H1 (cell line): ENCODE measurements around the gene NFIC. TPM values are rescaled to one million over a fixed set of nuclear protein-coding genes. Genes with fewer than 3 reads are reported as not detected.

Source experiments
- CTCF ChIA-PET: fragments of 300-600 bp; sonication (Branson Sonifier 250); formaldehyde crosslinking; loops from one replicate; lab custom pipeline; 2021; ENCODE audit not compliant: partially characterized antibody; lab: Charles Lee
- POLR2A ChIA-PET: fragments of 300-600 bp; sonication (Branson Sonifier 250); formaldehyde crosslinking; loops from one replicate; lab custom pipeline; 2021; ENCODE audit warnings: inconsistent platforms; ENCODE audit not compliant: partially characterized antibody; lab: Charles Lee
- DNase-seq, 2 experiments: peaks; one replicate each; pipeline versions ENCODE4 v3.0.0 to v3.0.0-alpha.2; 2010 to 2022; ENCODE audit warnings: low spot score in 2 of 2, low read depth in 1 of 2, mixed read lengths in 1 of 2
- FAIRE-seq: peaks from 2 replicates; lab custom pipeline; 2011; peaks lifted over from hg19 to GRCh38; lab: Jason Lieb, UNC
- H2AFZ ChIP-seq: 2 replicates; pipeline ENCODE4 v1.8.1; 2012; ENCODE audit warnings: low read length, inconsistent platforms
- H2AK5ac ChIP-seq: 2 replicates; pipeline ENCODE4 v1.6.1; 2013; ENCODE audit warnings: low read depth, low read length
- H2BK120ac ChIP-seq: replicated peaks from 2 replicates; pipeline ENCODE3; 2013; ENCODE audit warnings: low read depth, low read length, inconsistent platforms
- H2BK12ac ChIP-seq: 2 replicates; pipeline ENCODE4 v1.6.1; 2013; ENCODE audit warnings: low read depth, low read length
- H2BK15ac ChIP-seq: 2 replicates; pipeline ENCODE4 v1.6.1; 2013; ENCODE audit warnings: low read length
- H2BK20ac ChIP-seq: 2 replicates; pipeline ENCODE4 v1.6.1; 2013; ENCODE audit warnings: low read length
- H2BK5ac ChIP-seq: 2 replicates; pipeline ENCODE4 v1.6.1; 2013; ENCODE audit warnings: low read depth, low read length
- H3K14ac ChIP-seq: 2 replicates; pipeline ENCODE4 v1.6.1; 2013; ENCODE audit warnings: inconsistent platforms; ENCODE audit not compliant: insufficient read length
- H3K18ac ChIP-seq: 2 replicates; pipeline ENCODE4 v1.6.1; 2013; ENCODE audit warnings: low read length; ENCODE audit errors: extremely low read depth
- H3K23ac ChIP-seq: 2 replicates; pipeline ENCODE4 v1.6.1; 2013; ENCODE audit warnings: inconsistent platforms; ENCODE audit not compliant: insufficient read length
- H3K23me2 ChIP-seq: 2 replicates; pipeline ENCODE4 v1.6.1; 2013; ENCODE audit warnings: low read depth, low read length
- H3K27ac ChIP-seq: 2 replicates; pipeline ENCODE4 v1.6.1; 2011; ENCODE audit warnings: low read depth, low read length, inconsistent platforms
- H3K27me3 ChIP-seq, 4 experiments: replicated peaks in 1 of 4; 1 replicate in 1 of 4; 2 replicates in 3 of 4; pipeline versions ENCODE4 v1.6.1 to v1.8.1; 2011 to 2013; ENCODE audit warnings: low read length in 3 of 4, mild to moderate bottlenecking in 3 of 4, inconsistent platforms in 2 of 4, mixed read lengths in 2 of 4, moderate library complexity in 1 of 4; ENCODE audit not compliant: control insufficient read depth in 3 of 4, insufficient read depth in 3 of 4; ENCODE audit errors: extremely low read depth in 1 of 4
- H3K36me3 ChIP-seq, 4 experiments: 2 replicates each; pipeline versions ENCODE4 v1.6.1 to v1.8.1; 2011 to 2013; ENCODE audit warnings: mild to moderate bottlenecking in 4 of 4, low read length in 3 of 4, moderate library complexity in 2 of 4, control low read depth in 1 of 4, inconsistent platforms in 1 of 4; ENCODE audit not compliant: insufficient read depth in 4 of 4, control insufficient read depth in 2 of 4
- H3K4ac ChIP-seq: replicated peaks from 2 replicates; pipeline ENCODE3; 2013; ENCODE audit warnings: low read length, low read depth, mixed read lengths, inconsistent platforms; ENCODE audit not compliant: insufficient read length
- H3K4me1 ChIP-seq, 4 experiments: replicated peaks in 1 of 4; 1 replicate in 1 of 4; 2 replicates in 3 of 4; pipeline versions ENCODE4 v1.6.1 to v1.8.1; 2011 to 2013; ENCODE audit warnings: low read length in 3 of 4, inconsistent platforms in 2 of 4, mixed read lengths in 1 of 4; ENCODE audit not compliant: insufficient read depth in 4 of 4, control insufficient read depth in 3 of 4
- H3K4me2 ChIP-seq, 2 experiments: 2 replicates each; pipeline versions ENCODE4 v1.6.1 to v1.8.1; 2011 to 2013; ENCODE audit warnings: low read depth in 2 of 2, low read length in 2 of 2, control low read depth in 1 of 2, inconsistent platforms in 1 of 2, mild to moderate bottlenecking in 1 of 2; ENCODE audit not compliant: insufficient read depth in 1 of 2
- H3K4me3 ChIP-seq, 4 experiments: fragments of 200-600, 300-600 bp in 1 of 4; sonication (generic), shearing (Covaris generic), sonication (Bioruptor Twin) in 1 of 4; 2 replicates each; pipeline versions ENCODE4 v1.5.1 to v1.8.1; 2011 to 2016; ENCODE audit warnings: low read length in 4 of 4, low read depth in 3 of 4, control low read depth in 2 of 4, inconsistent platforms in 2 of 4, mild to moderate bottlenecking in 2 of 4, mixed read lengths in 1 of 4, moderate library complexity in 1 of 4; ENCODE audit not compliant: insufficient read depth in 2 of 4; ENCODE audit errors: extremely low read depth in 1 of 4
- H3K56ac ChIP-seq: replicated peaks from 2 replicates; pipeline ENCODE3; 2013; ENCODE audit warnings: low read depth, mild to moderate bottlenecking, mixed read lengths, low read length, inconsistent platforms; ENCODE audit not compliant: insufficient read length
- H3K79me1 ChIP-seq: 2 replicates; pipeline ENCODE4 v1.6.1; 2013; ENCODE audit warnings: low read depth, low read length, control low read depth
- H3K79me2 ChIP-seq, 2 experiments: 2 replicates each; pipeline versions ENCODE4 v1.6.1 to v1.8.1; 2012 to 2013; ENCODE audit warnings: low read length in 2 of 2, mild to moderate bottlenecking in 2 of 2, inconsistent platforms in 1 of 2; ENCODE audit not compliant: insufficient read depth in 2 of 2, control insufficient read depth in 1 of 2
- H3K9ac ChIP-seq, 4 experiments: replicated peaks in 1 of 4; 1 replicate in 1 of 4; 2 replicates in 3 of 4; pipeline versions ENCODE4 v1.6.1 to v1.8.1; 2011 to 2013; ENCODE audit warnings: low read depth in 3 of 4, low read length in 3 of 4, control low read depth in 2 of 4, mild to moderate bottlenecking in 2 of 4, moderate library complexity in 2 of 4, inconsistent platforms in 1 of 4; ENCODE audit errors: extremely low read depth in 1 of 4
- H3K9me3 ChIP-seq, 2 experiments: 2 replicates each; pipeline versions ENCODE4 v1.6.1 to v1.8.1; 2012 to 2013; ENCODE audit warnings: mild to moderate bottlenecking in 2 of 2, moderate library complexity in 2 of 2, control low read depth in 1 of 2, inconsistent platforms in 1 of 2, low read depth in 1 of 2, low read length in 1 of 2, mixed read lengths in 1 of 2; ENCODE audit not compliant: insufficient read depth in 2 of 2
- H4K20me1 ChIP-seq, 2 experiments: replicated peaks in 1 of 2; 2 replicates each; pipeline versions ENCODE3 to v1.8.1; 2011 to 2013; ENCODE audit warnings: inconsistent platforms in 2 of 2, low read length in 2 of 2, mild to moderate bottlenecking in 1 of 2; ENCODE audit not compliant: insufficient read depth in 2 of 2, control insufficient read depth in 1 of 2
- H4K5ac ChIP-seq: 2 replicates; pipeline ENCODE4 v1.6.1; 2013; ENCODE audit warnings: low read length, low read depth, mixed read lengths, inconsistent platforms; ENCODE audit not compliant: insufficient read length
- H4K8ac ChIP-seq: 2 replicates; pipeline ENCODE4 v1.8.0; 2013; ENCODE audit warnings: mild to moderate bottlenecking, moderate library complexity, low read length, inconsistent platforms; ENCODE audit not compliant: insufficient read depth; ENCODE audit errors: extremely low read depth
- H4K91ac ChIP-seq: replicated peaks from 2 replicates; pipeline ENCODE3; 2013; ENCODE audit warnings: low read length, mixed read lengths, inconsistent platforms; ENCODE audit not compliant: insufficient read length
- CREB1 ChIP-seq: IDR thresholded peaks from 2 replicates; pipeline ENCODE4 v1.6.1; 2012; ENCODE audit warnings: inconsistent platforms
- HDAC2 ChIP-seq, 2 experiments: fragments of 300-600 bp in 1 of 2; sonication (generic) in 1 of 2; IDR thresholded peaks; 2 replicates each; pipeline ENCODE4 v1.6.1; 2011 to 2012; ENCODE audit warnings: low read depth in 2 of 2, low read length in 2 of 2, mild to moderate bottlenecking in 2 of 2, moderate library complexity in 2 of 2, borderline replicate concordance in 1 of 2, inconsistent platforms in 1 of 2
- JUND ChIP-seq: IDR thresholded peaks from 2 replicates; pipeline ENCODE4 v1.6.1; 2011; ENCODE audit warnings: mild to moderate bottlenecking, improper control_type of control experiment, low read length
- RFX5 ChIP-seq: IDR thresholded peaks from 2 replicates; pipeline ENCODE4 v1.6.1; 2011; ENCODE audit warnings: low read depth, low read length, improper control_type of control experiment, borderline replicate concordance
- SAP30 ChIP-seq: fragments of 300-600 bp; sonication (generic); IDR thresholded peaks from 2 replicates; pipeline ENCODE4 v1.7.1; 2012; ENCODE audit warnings: low read length, moderate library complexity, mild to moderate bottlenecking, inconsistent platforms; ENCODE audit not compliant: insufficient read depth, insufficient replicate concordance
- SIN3A ChIP-seq, 2 experiments: IDR thresholded peaks in 1 of 2; conservative IDR thresholded peaks in 1 of 2; 2 replicates each; pipeline ENCODE4 v1.6.1; 2011 to 2012; ENCODE audit warnings: low read length in 2 of 2, improper control_type of control experiment in 1 of 2, low read depth in 1 of 2, mild to moderate bottlenecking in 1 of 2
- SP2 ChIP-seq: IDR thresholded peaks from 2 replicates; pipeline ENCODE4 v1.6.1; 2012; ENCODE audit warnings: mild to moderate bottlenecking, low read length, inconsistent platforms
- TAF7 ChIP-seq: optimal IDR thresholded peaks from 2 replicates; pipeline ENCODE3; 2011; ENCODE audit warnings: low read depth, mild to moderate bottlenecking, inconsistent platforms, low read length, moderate library complexity, borderline replicate concordance
- TBP ChIP-seq: IDR thresholded peaks from 2 replicates; pipeline ENCODE4 v1.6.1; 2011; ENCODE audit warnings: low read depth, low read length, improper control_type of control experiment
- WGBS, 2 experiments: shearing (Covaris generic) in 1 of 2; methylation state at CpG; one replicate each; pipeline versions ENCODE4 v1.1.6 to v1.1.7; 2013 to 2015; ENCODE audit warnings: low lambda C conversion rate in 2 of 2, mixed read lengths in 2 of 2, inconsistent platforms in 1 of 2, low coverage in 1 of 2, missing lambda C conversion rate in 1 of 2; ENCODE audit not compliant: insufficient replicate concordance in 2 of 2, insufficient coverage in 1 of 2, insufficient read length in 1 of 2; ENCODE audit errors: extremely low coverage in 1 of 2, missing lambda C conversion rate in 1 of 2; 5-methylcytosine and 5-hydroxymethylcytosine counted together
- polyA plus RNA-seq, 7 experiments: library from polyadenylated mRNA; depleted of rRNA in 3 of 7; stranded (reverse) in 5 of 7; unstranded in 2 of 7; fragments of >200 nt in 5 of 7; fragments of 200-250 nt in 2 of 7; gene quantifications; 1 replicate in 5 of 7; 2 replicates in 1 of 7; 4 replicates in 1 of 7; pipeline versions ENCODE4 v1.2.1 to v1.2.3, GENCODE V29; 2011 to 2013; ENCODE audit warnings: missing spikeins in 2 of 7, mixed read lengths in 2 of 7
- total RNA-seq: library from RNA; stranded (reverse); fragmentation: NEBNext Ultra II Directional; extraction: Animal tissue kit (Norgen Biotek cat#: 25700); gene quantifications from 2 replicates; pipeline ENCODE4 v1.2.1, GENCODE V29; 2021

The NFIC gene
- total and polyA plus RNA-seq, 2 of the 8 experiments (the other 6 are each of a cell fraction or from before 2014, with no cell fraction given): 0.56 to 3.2 TPM

DNA sequence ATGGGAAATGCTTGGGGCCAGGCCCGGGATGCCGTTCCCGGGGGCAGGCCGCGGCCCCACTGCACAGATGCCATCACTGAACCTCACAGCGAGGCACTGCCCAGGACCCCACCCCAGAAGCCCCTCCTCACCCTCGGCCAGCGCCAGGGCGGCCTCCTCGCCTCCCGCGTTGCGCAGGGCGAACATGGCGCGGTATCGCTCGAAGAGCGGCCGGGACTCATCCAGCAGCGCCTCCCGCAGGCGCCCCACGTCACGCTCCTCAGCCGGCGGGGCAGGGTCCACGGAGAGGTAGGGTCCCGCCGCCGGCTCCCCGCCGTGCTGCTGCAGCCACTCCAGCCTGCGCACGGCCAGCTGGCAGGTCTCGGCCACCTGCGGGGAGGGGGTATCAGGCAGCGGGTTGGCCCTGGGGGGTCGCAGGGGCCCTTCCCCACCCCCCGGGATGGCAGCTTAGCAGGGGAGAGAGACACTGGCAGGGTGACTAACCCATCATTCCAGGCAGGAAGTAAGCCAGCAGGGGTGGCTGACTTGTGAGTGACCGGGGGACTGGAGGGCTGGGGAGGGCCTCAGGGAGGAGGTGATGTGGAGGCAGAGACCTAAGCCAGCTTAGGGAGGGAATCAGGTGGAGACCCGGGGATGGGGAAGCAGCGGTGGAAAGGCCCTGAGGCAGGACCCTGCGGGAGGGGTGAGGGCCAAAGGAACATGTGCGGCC is 125.9 kb downstream of the NFIC start:
- H4K91ac ChIP-seq: no peak overlapping the region
- FAIRE-seq: no peak
- DNase-seq: no peak
- H4K8ac ChIP-seq: no peak overlapping the region
- no peaks in the 10 kb centered on the region for H3K4me1 ChIP-seq
- TF ChIP-seq JUND: no peak
- no peak for TF ChIP-seq SIN3A (conservative IDR thresholded peaks at IDR 0.05 in 1 of 2, IDR thresholded peaks at IDR 0.05 in 1 of 2; ENCODE audit: low read depth in 1 of 2, low read length in 2 of 2)
- no peak for TF ChIP-seq TAF7
- TF ChIP-seq TBP: no peak
- no peak for TF ChIP-seq SP2
- TF ChIP-seq RFX5: no peak
- TF ChIP-seq HDAC2 (IDR thresholded peaks at IDR 0.05; ENCODE audit: borderline replicate concordance in 1 of 2, low read depth in 2 of 2, low read length in 2 of 2): no peak
- no peak for TF ChIP-seq CREB1
- TF ChIP-seq SAP30: no peak
- no peak overlapping the region for H3K18ac ChIP-seq
- H3K14ac ChIP-seq: no peak overlapping the region
- H3K79me1 ChIP-seq: no peaks in the 10 kb centered on the region; the same call in none of the 2 replicates
- 94% methylated on average over 15 of the region's 45 CpGs; no CpG with 5 or more reads in 1 of the 2 experiments for WGBS, 2 experiments
- no peaks in the 10 kb centered on the region; the same call in 1 of the 2 replicates for H3K23me2 ChIP-seq
- H2BK5ac ChIP-seq: no peak overlapping the region
- peaks cover 1 to 8% of the 10 kb centered on the region in 2 experiments for H4K20me1 ChIP-seq
- H2BK12ac ChIP-seq: no peak overlapping the region
- no peak overlapping the region for H2BK15ac ChIP-seq
- no peak overlapping the region for H3K4ac ChIP-seq
- peaks cover 4 to 30% (median 16%) of the 10 kb centered on the region in 4 experiments; a peak in 7 of 8 replicates for H3K36me3 ChIP-seq
- H3K56ac ChIP-seq: no peak overlapping the region
- no peak overlapping the region for H3K9ac ChIP-seq
- POLR2A ChIA-PET: interaction anchor here (1.2 to 7.9 kb wide), 3 partner anchors 9 to 68 kb away, joined by 3 to 58 read pairs (median 5); partner anchors contain the start of gene DOHH
- H2AFZ ChIP-seq: no peak overlapping the region
- H2AK5ac ChIP-seq: no peak overlapping the region
- no peak overlapping the region for H2BK20ac ChIP-seq
- H3K79me2 ChIP-seq: peaks cover 0 to 3% of the 10 kb centered on the region in 2 experiments; a peak in 1 of 4 replicates
- no peak overlapping the region for H2BK120ac ChIP-seq
- no peak overlapping the region for H3K4me2 ChIP-seq
- no peak overlapping the region for H3K4me3 ChIP-seq
- no peak overlapping the region for H3K23ac ChIP-seq
- H4K5ac ChIP-seq: no peak overlapping the region
- no peaks in the 10 kb centered on the region for H3K9me3 ChIP-seq
- H3K27me3 ChIP-seq: no peaks in the 10 kb centered on the region
- H3K27ac ChIP-seq: no peak overlapping the region
- CTCF ChIA-PET: interaction anchor here (1.1 to 1.9 kb wide), 3 partner anchors 11 to 21 kb away, joined by 3 to 9 read pairs (median 4); partner anchors contain the start of gene SMIM24
